Measurements from ENCODE around the gene PRAMEF1. TPM values are rescaled to one million over a fixed set of nuclear protein-coding genes. Genes with fewer than 3 reads are reported as not detected.

PRAMEF1 gene
- total and polyA plus RNA-seq, 11 donors = not detected

Other genes with a start within 250 kb of the PRAMEF1 start
- gene DHRS3, start 173.2 kb upstream of the PRAMEF1 start, total RNA-seq = 10 to 100 TPM; 28.6 to 84.0 (median 59.9) TPM
- 100 to 1,000 TPM in 1 of 2 donors, 10 to 100 TPM in 1; 39.7 to 102 TPM for gene DHRS3, start 173.2 kb upstream of the PRAMEF1 start, polyA plus RNA-seq
- not detected for gene AADACL4, start 147.3 kb upstream of the PRAMEF1 start, total RNA-seq
- gene AADACL4, start 147.3 kb upstream of the PRAMEF1 start, polyA plus RNA-seq = not detected
- gene AADACL3, start 75.3 kb upstream of the PRAMEF1 start, total RNA-seq = not detected
- gene AADACL3, start 75.3 kb upstream of the PRAMEF1 start, polyA plus RNA-seq = not detected
- gene CFAP107, start 45.2 kb upstream of the PRAMEF1 start, total RNA-seq = not detected
- gene CFAP107, start 45.2 kb upstream of the PRAMEF1 start, polyA plus RNA-seq = not detected
- gene PRAMEF12, start 17.7 kb upstream of the PRAMEF1 start, total RNA-seq = not detected
- gene PRAMEF12, start 17.7 kb upstream of the PRAMEF1 start, polyA plus RNA-seq = not detected
- gene PRAMEF11, start 40.0 kb downstream of the PRAMEF1 start, total RNA-seq = not detected
- gene PRAMEF11, start 40.0 kb downstream of the PRAMEF1 start, polyA plus RNA-seq = not detected
- not detected for gene HNRNPCL1, start 57.3 kb downstream of the PRAMEF1 start, total RNA-seq
- not detected for gene HNRNPCL1, start 57.3 kb downstream of the PRAMEF1 start, polyA plus RNA-seq
- gene PRAMEF2, start 65.7 kb downstream of the PRAMEF1 start, total RNA-seq = not detected
- gene PRAMEF2, start 65.7 kb downstream of the PRAMEF1 start, polyA plus RNA-seq = not detected
- not detected for gene PRAMEF4, start 94.8 kb downstream of the PRAMEF1 start, total RNA-seq
- not detected for gene PRAMEF4, start 94.8 kb downstream of the PRAMEF1 start, polyA plus RNA-seq
- not detected for gene PRAMEF10, start 106.9 kb downstream of the PRAMEF1 start, total RNA-seq
- gene PRAMEF10, start 106.9 kb downstream of the PRAMEF1 start, polyA plus RNA-seq = not detected
- gene PRAMEF7, start 125.2 kb downstream of the PRAMEF1 start, total RNA-seq = not detected
- gene PRAMEF7, start 125.2 kb downstream of the PRAMEF1 start, polyA plus RNA-seq = not detected
- gene PRAMEF6, start 156.2 kb downstream of the PRAMEF1 start, total RNA-seq = not detected
- gene PRAMEF6, start 156.2 kb downstream of the PRAMEF1 start, polyA plus RNA-seq = not detected

Measured in heart left ventricle (tissue), 11 donors.